ENCODE data around the gene S1PR4.

S1PR4 gene

GRCh38 chr19:3203805-3204645 is 25.5 kb downstream of the S1PR4 start:
- Histone ChIP-seq H4K91ac (ENCODE audit: low read depth, low read length) (no peak overlapping the region), H3K9me3 (ENCODE audit: insufficient read depth, low read depth, low read length) (peaks cover 3% of the 10 kb centered on the region), H3K23ac (ENCODE audit: low read length) (no peak overlapping the region), H4K8ac (ENCODE audit: low read depth, low read length) (no peak overlapping the region), H3K79me1 (ENCODE audit: low read length) (no peaks in the 10 kb centered on the region), H3K36me3 (ENCODE audit: control insufficient read depth in 1 of 2, insufficient read depth in 2 of 2, low read length in 2 of 2) (peaks cover 66% of the 10 kb centered on the region in 2 experiments), H3K18ac (ENCODE audit: low read length) (no peak overlapping the region), H3K4me2 (ENCODE audit: low read length) (no peak overlapping the region), H2BK120ac (ENCODE audit: insufficient read depth, low read length, poor library complexity) (no peak overlapping the region), H2AFZ (ENCODE audit: insufficient read depth, low read length, poor library complexity) (no peak overlapping the region), H3K4me3 (ENCODE audit: low read depth, low read length) (no peak overlapping the region), H3K9ac (ENCODE audit: low read length) (no peak overlapping the region), H2BK5ac (ENCODE audit: low read depth, low read length, poor library complexity) (no peak overlapping the region), H3K4ac (ENCODE audit: low read depth, low read length) (no peak overlapping the region), H4K12ac (ENCODE audit: low read depth, low read length) (no peak overlapping the region), H3K27ac (ENCODE audit: low read depth, low read length) (no peak overlapping the region), H3K4me1 (ENCODE audit: control insufficient read depth in 1 of 2, insufficient read depth in 2 of 2, low read length in 2 of 2) (no peaks in the 10 kb centered on the region), H2BK12ac (ENCODE audit: low read length) (no peak overlapping the region), H3K14ac (ENCODE audit: low read length) (no peak overlapping the region), H3K79me2 (ENCODE audit: control insufficient read depth, insufficient read depth, low read length, poor library complexity) (no peaks in the 10 kb centered on the region), H2AK5ac (ENCODE audit: low read length) (no peak overlapping the region), H3K27me3 (ENCODE audit: insufficient read depth, low read length) (no peaks in the 10 kb centered on the region)
- DNase-seq = no peak
- no CpG with 5 or more reads among the region's 43 CpGs for WGBS (ENCODE audit: extremely low coverage, insufficient coverage, insufficient read length)

- Histone ChIP-seq H3K27me3 (ENCODE audit: insufficient read depth, low read length) (no peaks in the 10 kb centered on the region), H4K12ac (ENCODE audit: low read depth, low read length) (no peak overlapping the region), H3K36me3 (ENCODE audit: control insufficient read depth in 1 of 2, insufficient read depth in 2 of 2, low read length in 2 of 2) (peaks cover 66% of the 10 kb centered on the region in 2 experiments), H3K18ac (ENCODE audit: low read length) (no peak overlapping the region), H3K9me3 (ENCODE audit: insufficient read depth, low read depth, low read length) (peaks cover 3% of the 10 kb centered on the region), H2BK12ac (ENCODE audit: low read length) (no peak overlapping the region), H3K9ac (ENCODE audit: low read length) (no peak overlapping the region), H3K79me1 (ENCODE audit: low read length) (no peaks in the 10 kb centered on the region), H4K8ac (ENCODE audit: low read depth, low read length) (no peak overlapping the region), H3K79me2 (ENCODE audit: control insufficient read depth, insufficient read depth, low read length, poor library complexity) (no peaks in the 10 kb centered on the region), H3K4me1 (ENCODE audit: control insufficient read depth in 1 of 2, insufficient read depth in 2 of 2, low read length in 2 of 2) (no peaks in the 10 kb centered on the region), H3K27ac (ENCODE audit: low read depth, low read length) (no peak overlapping the region), H4K91ac (ENCODE audit: low read depth, low read length) (no peak overlapping the region), H3K4me2 (ENCODE audit: low read length) (no peak overlapping the region), H2BK120ac (ENCODE audit: insufficient read depth, low read length, poor library complexity) (no peak overlapping the region), H3K4me3 (ENCODE audit: low read depth, low read length) (no peak overlapping the region), H2AK5ac (ENCODE audit: low read length) (no peak overlapping the region), H2AFZ (ENCODE audit: insufficient read depth, low read length, poor library complexity) (no peak overlapping the region), H2BK5ac (ENCODE audit: low read depth, low read length, poor library complexity) (no peak overlapping the region), H3K23ac (ENCODE audit: low read length) (no peak overlapping the region), H3K14ac (ENCODE audit: low read length) (no peak overlapping the region), H3K4ac (ENCODE audit: low read depth, low read length) (no peak overlapping the region)
- no peak for DNase-seq
- WGBS (ENCODE audit: extremely low coverage, insufficient coverage, insufficient read length) = no CpG with 5 or more reads among the region's 35 CpGs
Observed at GRCh38 chr19:3204646-3205275, 26.2 kb downstream of the S1PR4 start.

GRCh38 chr19:3206216-3206953 is 27.8 kb downstream of the S1PR4 start:
- Histone ChIP-seq H4K12ac (ENCODE audit: low read depth, low read length) (no peak overlapping the region), H3K36me3 (ENCODE audit: control insufficient read depth in 1 of 2, insufficient read depth in 2 of 2, low read length in 2 of 2) (peaks cover 62 to 63% of the 10 kb centered on the region in 2 experiments), H3K27me3 (ENCODE audit: insufficient read depth, low read length) (no peaks in the 10 kb centered on the region), H3K4me1 (ENCODE audit: control insufficient read depth in 1 of 2, insufficient read depth in 2 of 2, low read length in 2 of 2) (no peaks in the 10 kb centered on the region), H4K8ac (ENCODE audit: low read depth, low read length) (no peak overlapping the region), H4K91ac (ENCODE audit: low read depth, low read length) (no peak overlapping the region), H2AFZ (ENCODE audit: insufficient read depth, low read length, poor library complexity) (no peak overlapping the region), H3K14ac (ENCODE audit: low read length) (no peak overlapping the region), H3K79me1 (ENCODE audit: low read length) (no peaks in the 10 kb centered on the region), H3K27ac (ENCODE audit: low read depth, low read length) (no peak overlapping the region), H3K4me3 (ENCODE audit: low read depth, low read length) (no peak overlapping the region), H3K79me2 (ENCODE audit: control insufficient read depth, insufficient read depth, low read length, poor library complexity) (no peaks in the 10 kb centered on the region), H2BK5ac (ENCODE audit: low read depth, low read length, poor library complexity) (no peak overlapping the region), H2BK120ac (ENCODE audit: insufficient read depth, low read length, poor library complexity) (no peak overlapping the region), H3K18ac (ENCODE audit: low read length) (no peak overlapping the region), H2BK12ac (ENCODE audit: low read length) (no peak overlapping the region), H3K9ac (ENCODE audit: low read length) (no peak overlapping the region), H3K9me3 (ENCODE audit: insufficient read depth, low read depth, low read length) (peaks cover 3% of the 10 kb centered on the region), H3K4me2 (ENCODE audit: low read length) (no peak overlapping the region), H3K23ac (ENCODE audit: low read length) (no peak overlapping the region), H3K4ac (ENCODE audit: low read depth, low read length) (no peak overlapping the region), H2AK5ac (ENCODE audit: low read length) (no peak overlapping the region)
- no CpG with 5 or more reads among the region's 28 CpGs for WGBS (ENCODE audit: extremely low coverage, insufficient coverage, insufficient read length)
- DNase-seq = no peak

- no peak overlapping the region for H2BK120ac ChIP-seq (ENCODE audit: insufficient read depth, low read length, poor library complexity)
- H4K91ac ChIP-seq (ENCODE audit: low read depth, low read length) = no peak overlapping the region
- no peak overlapping the region for H2BK5ac ChIP-seq (ENCODE audit: low read depth, low read length, poor library complexity)
- no CpG with 5 or more reads among the region's 43 CpGs for WGBS (ENCODE audit: extremely low coverage, insufficient coverage, insufficient read length)
- no peaks in the 10 kb centered on the region for H3K4me1 ChIP-seq (ENCODE audit: control insufficient read depth in 1 of 2, insufficient read depth in 2 of 2, low read length in 2 of 2)
- H3K4me2 ChIP-seq (ENCODE audit: low read length) = no peak overlapping the region
- H2AFZ ChIP-seq (ENCODE audit: insufficient read depth, low read length, poor library complexity) = no peak overlapping the region
- no peak overlapping the region for H4K8ac ChIP-seq (ENCODE audit: low read depth, low read length)
- no peak overlapping the region for H3K27ac ChIP-seq (ENCODE audit: low read depth, low read length)
- no peak overlapping the region for H3K4ac ChIP-seq (ENCODE audit: low read depth, low read length)
- H3K9ac ChIP-seq (ENCODE audit: low read length) = no peak overlapping the region
- H2BK12ac ChIP-seq (ENCODE audit: low read length) = no peak overlapping the region
- H3K23ac ChIP-seq (ENCODE audit: low read length) = no peak overlapping the region
- H3K36me3 ChIP-seq (ENCODE audit: control insufficient read depth in 1 of 2, insufficient read depth in 2 of 2, low read length in 2 of 2) = peaks cover 53% of the 10 kb centered on the region in 2 experiments
- peaks cover 3% of the 10 kb centered on the region for H3K9me3 ChIP-seq (ENCODE audit: insufficient read depth, low read depth, low read length)
- no peaks in the 10 kb centered on the region for H3K27me3 ChIP-seq (ENCODE audit: insufficient read depth, low read length)
- H3K79me2 ChIP-seq (ENCODE audit: control insufficient read depth, insufficient read depth, low read length, poor library complexity) = no peaks in the 10 kb centered on the region
- no peak overlapping the region for H4K12ac ChIP-seq (ENCODE audit: low read depth, low read length)
- H3K18ac ChIP-seq (ENCODE audit: low read length) = no peak overlapping the region
- DNase-seq = no peak
- no peak overlapping the region for H2AK5ac ChIP-seq (ENCODE audit: low read length)
- no peaks in the 10 kb centered on the region for H3K79me1 ChIP-seq (ENCODE audit: low read length)
- H3K14ac ChIP-seq (ENCODE audit: low read length) = no peak overlapping the region
- H3K4me3 ChIP-seq (ENCODE audit: low read depth, low read length) = no peak overlapping the region
Observed at GRCh38 chr19:3207461-3208242, 29.1 kb downstream of the S1PR4 start.

All from trophoblast cell (in vitro differentiated cells and primary cell).